Lung microvascular endothelial cell (primary cell): ENCODE data around the gene RBM28. TPM values are rescaled to one million over a fixed set of nuclear protein-coding genes. Genes with fewer than 3 reads are reported as not detected.

Experiments
- DNase-seq, 2 donors: peaks; one replicate each; pipeline versions ENCODE4 v3.0.0 to v3.0.0-alpha.2; 2010; ENCODE audit warnings: low read depth in 2 of 2
- total RNA-seq: library from RNA; depleted of rRNA; stranded (reverse); fragments of >200 nt; gene quantifications from 2 replicates; pipeline ENCODE4 v1.2.1, GENCODE V29; 2014

The RBM28 gene
- total RNA-seq, 1 donor from 2014 or later: 4.6 TPM

DNA sequence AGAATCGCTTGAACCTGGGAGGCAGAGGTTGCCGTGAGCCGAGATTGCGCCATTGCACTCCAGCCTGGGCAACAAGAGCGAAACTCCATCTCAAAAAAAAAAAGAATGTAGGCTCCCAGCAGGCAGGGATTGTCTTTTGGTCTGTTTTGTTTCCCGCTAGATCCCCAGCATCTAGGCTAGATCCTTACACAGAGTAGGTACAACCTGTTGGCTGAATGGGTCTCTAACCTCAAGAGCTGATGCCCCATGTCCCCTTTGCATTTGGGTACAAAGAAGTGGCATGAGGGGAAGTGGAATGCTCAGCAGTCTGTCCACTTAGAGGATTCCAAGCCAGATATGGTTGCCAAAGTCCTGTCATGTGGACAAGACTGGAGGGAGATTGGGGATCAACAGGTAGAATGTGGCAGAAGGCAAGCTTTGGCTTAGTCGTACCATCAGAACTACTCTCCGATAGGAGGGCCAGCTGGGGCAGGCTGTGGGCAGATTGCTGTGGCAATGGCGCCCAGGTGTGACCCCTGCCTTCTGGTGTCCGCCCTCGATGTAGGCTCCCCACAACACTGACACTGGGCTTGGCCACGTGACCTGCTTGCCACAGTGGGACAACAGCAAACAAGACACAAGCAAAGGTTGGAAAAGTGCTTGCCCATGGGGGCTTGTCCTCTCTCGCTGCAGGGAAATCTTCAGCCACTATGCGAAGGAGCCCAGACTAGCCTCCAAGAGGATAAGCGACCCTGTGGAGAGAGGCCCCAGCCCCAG lies 81.3 kb downstream of the RBM28 start:
- DNase-seq: no peak

DNA sequence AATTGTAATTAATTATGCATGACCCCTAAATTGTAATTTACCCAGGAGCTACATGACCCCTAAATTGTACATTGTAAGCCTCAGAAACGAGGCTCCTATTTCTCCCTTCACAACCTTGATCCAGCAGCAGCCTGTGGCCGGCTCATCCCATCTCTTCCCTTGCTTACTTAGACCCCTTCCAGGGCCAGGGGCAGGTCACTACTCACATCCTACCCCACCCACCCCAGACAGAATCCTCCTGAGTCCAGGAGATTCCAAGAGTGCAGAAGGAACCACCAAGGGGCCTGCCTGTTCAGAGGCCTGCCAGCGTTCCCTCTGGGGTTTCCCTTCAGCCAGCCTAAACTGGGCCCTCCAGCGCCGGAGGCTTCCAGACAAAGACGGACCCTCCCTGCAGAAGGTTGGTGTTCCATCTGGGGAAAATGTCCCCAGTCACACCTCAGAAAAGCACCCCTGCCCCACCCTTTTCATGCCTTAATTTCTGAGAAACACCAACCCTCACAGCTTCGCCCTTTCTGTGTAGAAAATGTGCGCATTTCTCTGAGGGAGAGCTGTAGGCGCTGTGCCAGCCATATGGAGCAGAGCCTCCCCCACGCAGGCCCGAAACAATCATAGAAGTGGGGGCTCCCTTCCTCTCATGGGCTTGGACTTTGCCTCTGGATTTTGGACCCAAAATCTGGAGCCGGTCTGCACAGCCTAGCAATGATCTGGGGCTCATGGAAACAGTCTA lies 83.5 kb downstream of the RBM28 start:
- DNase-seq: no peak

GRCh38 chr7:128259131-128260061 lies 84.3 kb downstream of the RBM28 start:
- DNase-seq: no peak

GRCh38 chr7:128257458-128257857 lies 86.2 kb downstream of the RBM28 start:
- no peak for DNase-seq

DNA sequence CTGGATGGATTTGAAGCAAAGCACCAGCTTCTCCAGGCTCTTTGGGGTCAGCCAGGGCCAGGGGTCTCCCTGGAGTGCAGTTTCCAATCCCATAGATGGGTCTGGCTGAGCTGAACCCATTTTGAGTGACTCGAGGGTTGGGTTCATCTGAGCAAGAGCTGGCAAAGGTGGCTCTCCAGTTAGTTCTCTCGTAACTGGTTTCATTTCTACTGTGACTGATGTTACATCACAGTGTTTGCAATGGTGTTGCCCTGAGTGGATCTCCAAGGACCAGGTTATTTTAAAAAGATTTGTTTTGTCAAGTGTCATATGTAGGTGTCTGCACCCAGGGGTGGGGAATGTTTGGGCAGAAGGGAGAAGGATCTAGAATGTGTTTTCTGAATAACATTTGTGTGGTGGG lies 88.4 kb downstream of the RBM28 start:
- no peak for DNase-seq

- DNase-seq: no peak
Measured at GRCh38 chr7:128254470-128254869, 89.2 kb downstream of the RBM28 start.

DNA sequence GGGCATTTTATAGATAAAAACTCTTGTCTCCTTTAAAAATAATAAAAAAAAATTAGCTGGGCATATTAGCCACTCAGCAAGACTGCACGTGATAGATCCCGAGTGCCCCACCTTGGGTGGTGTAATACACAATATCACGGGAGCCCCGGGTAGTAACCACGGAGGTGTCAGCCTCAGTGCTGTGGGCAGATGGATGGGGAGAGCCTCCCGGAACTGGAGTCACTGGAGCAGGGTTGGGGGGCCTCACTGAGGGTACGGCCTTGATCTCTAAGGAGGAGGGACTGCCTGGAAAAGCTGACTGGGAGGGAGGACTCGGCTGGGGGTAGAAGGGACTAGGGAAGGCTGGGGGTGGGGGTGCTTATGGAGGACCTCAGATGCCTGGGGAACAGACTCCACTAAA lies 90.0 kb downstream of the RBM28 start:
- no peak for DNase-seq

DNA sequence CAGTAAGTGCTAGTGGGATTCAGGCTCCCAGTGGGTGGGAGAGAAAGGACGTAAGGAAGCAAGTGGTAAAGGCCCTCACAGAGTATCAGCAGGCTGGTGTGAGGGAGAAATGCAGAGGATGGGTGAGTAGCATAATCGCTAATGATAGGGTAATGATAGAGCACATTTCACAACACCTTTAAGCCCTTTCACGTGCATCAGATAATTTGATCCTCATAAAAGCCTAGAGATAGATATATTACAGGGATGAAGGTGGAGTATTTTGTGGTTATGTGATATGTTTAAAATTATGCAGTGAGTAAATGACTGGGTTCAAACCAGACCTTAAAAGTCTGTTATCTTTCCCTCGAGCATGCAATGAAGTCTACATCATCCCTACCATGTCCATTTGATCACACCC lies 92.4 kb downstream of the RBM28 start:
- no peak for DNase-seq

Other genes starting within 250 kb of the RBM28 start
- not detected in 2 replicates for gene LEP, start 102.6 kb downstream of the RBM28 start, total RNA-seq
- gene PRRT4, start 17.8 kb upstream of the RBM28 start, total RNA-seq: not detected in 2 replicates
- 32.7 and 42.5 TPM in 2 replicates for gene IMPDH1, start 66.1 kb upstream of the RBM28 start, total RNA-seq
- gene HILPDA, start 112.0 kb upstream of the RBM28 start, total RNA-seq: 6.8 and 8.9 TPM in 2 replicates
- gene METTL2B, start 132.8 kb upstream of the RBM28 start, total RNA-seq: 15.3 and 18.5 TPM in 2 replicates